Spleen (tissue), 7 donors: ENCODE measurements around the gene TYW1.

Experiments
- CTCF ChIP-seq, 11 experiments: fragments of 200-600 bp in 7 of 11; fragments of 450-650 bp in 4 of 11; sonication (generic) in 4 of 11; IDR thresholded peaks in 8 of 11; conservative IDR thresholded peaks in 3 of 11; 1 replicate in 7 of 11; 2 replicates in 4 of 11; pipeline versions ENCODE4 v1.4.0 to v1.8.0; 2016 to 2021; ENCODE audit warnings: antibody characterized with exemption in 11 of 11, inconsistent platforms in 4 of 11, mild to moderate bottlenecking in 1 of 11
- POLR2A ChIP-seq, 3 donors: fragments of 450-650 bp; IDR thresholded peaks; one replicate each; pipeline ENCODE4 v1.5.1; 2017; ENCODE audit warnings: antibody characterized with exemption in 3 of 3, mild to moderate bottlenecking in 1 of 3
- donor health status: DM: no; HTN: no; CAD: no; lungs with moderate emphysema.
- donor health status: DM: no; HTN: no; CAD: no.
- donor health status: DM: no; HTN: no; CAD: no.

DNA sequence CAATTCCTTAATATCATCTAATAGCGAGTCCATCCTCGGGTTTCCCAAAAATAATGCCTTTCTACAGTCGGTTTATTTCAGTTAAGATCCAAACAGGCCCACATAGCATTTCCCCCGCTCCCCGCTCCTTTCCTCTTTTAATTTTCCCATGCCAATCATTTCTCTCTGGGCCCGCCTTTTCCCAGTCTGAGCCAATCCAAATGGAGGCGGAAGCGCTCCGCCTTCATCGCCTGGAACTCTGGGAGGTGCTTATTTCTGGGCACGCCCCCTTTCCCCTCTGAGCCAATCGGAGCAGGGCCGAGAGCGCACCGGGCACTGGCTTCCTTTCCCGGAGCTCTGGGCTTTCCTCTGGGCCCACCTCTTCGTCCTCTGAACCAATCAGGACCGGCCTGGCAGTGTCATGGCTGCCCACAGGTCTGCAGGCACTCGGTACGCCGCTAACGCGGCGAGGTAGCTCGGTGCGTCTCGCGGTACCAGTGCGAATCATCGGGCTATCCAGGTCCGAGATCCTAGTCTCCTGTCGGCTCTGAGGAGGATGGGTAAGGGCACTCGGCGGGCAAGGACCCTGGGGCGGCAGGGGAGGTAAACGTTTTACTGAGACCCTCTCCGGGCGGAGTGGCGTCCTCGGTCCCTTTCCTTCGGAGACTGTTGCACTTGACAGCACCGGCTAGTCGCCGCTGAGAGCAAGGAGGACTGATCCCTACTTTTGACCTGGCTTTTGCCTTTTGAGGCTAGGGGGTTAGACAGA is at the start of gene TYW1:
- peak in 3 of 11 experiments; percentile 13 to 43 (median 14) for TF ChIP-seq CTCF (IDR thresholded peaks at IDR 0.05 in 8 of 11, conservative IDR thresholded peaks at IDR 0.05 in 3 of 11)
- TF ChIP-seq POLR2A (IDR thresholded peaks at IDR 0.05) = peak in 2 of 3 donors; percentile 21 to 64
